ENCODE measurements around the gene KIAA1671.

DNA sequence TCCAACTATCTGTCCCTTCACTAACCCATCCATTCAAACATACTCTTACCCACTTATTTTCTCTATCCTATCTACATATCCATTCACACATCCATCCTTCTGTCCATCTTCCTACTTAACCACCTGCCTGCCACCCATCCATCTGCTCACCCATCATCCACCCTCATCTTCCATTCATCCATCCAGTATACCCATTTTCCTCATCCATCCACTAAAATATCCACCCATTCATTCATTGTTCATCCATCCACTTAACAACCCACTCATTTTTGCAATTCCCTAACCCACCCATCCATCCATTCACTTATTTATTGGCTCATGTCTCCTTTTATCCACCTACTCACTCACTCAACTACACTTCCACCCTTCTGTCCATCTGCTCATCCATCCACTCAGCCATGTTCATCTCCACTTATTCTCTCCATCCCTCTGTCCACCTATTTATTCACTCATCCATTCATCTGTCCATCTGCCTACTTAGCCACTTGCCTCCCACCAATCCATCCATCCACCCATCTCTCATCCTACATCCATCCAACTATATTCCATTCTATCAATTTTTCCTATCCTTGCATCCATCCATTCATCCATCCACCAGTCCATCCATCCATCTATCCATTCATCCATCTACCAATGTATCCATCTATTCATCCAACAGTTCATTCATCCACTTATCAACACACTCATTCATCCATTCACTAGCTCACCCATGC, 16.6 kb upstream of the KIAA1671 start:
- no peak for TF ChIP-seq TAF1 (IDR thresholded peaks at IDR 0.05; ENCODE audit: borderline replicate concordance, insufficient read depth, low read length)
- TF ChIP-seq REST (IDR thresholded peaks at IDR 0.05; ENCODE audit: insufficient read depth in 1 of 2, low read depth in 2 of 2, low read length in 2 of 2), result no peak
- TF ChIP-seq POLR2AphosphoS5 (IDR thresholded peaks at IDR 0.05; ENCODE audit: low read depth, low read length), result no peak
- TF ChIP-seq SIN3A (IDR thresholded peaks at IDR 0.05; ENCODE audit: borderline replicate concordance, insufficient read depth, low read length), result no peak
- TF ChIP-seq FOXP2 (optimal IDR thresholded peaks at IDR 0.05; ENCODE audit: borderline replicate concordance, extremely low read depth, extremely low read length, insufficient read depth), result no peak

Data from PFSK-1 (cell line).